HepG2 (cell line): ENCODE measurements around the gene PFN1. TPM values are rescaled to one million over a fixed set of nuclear protein-coding genes. Genes with fewer than 3 reads are reported as not detected.

Source experiments
- AFF4 ChIP-seq: sonication (generic); formaldehyde crosslinking; IDR thresholded peaks from 2 replicates; pipeline ENCODE4 v1.4.0; 2020; ENCODE audit warnings: missing genetic modification reagents
- ATF3 ChIP-seq: sonication (generic); formaldehyde crosslinking; IDR thresholded peaks from 2 replicates; pipeline ENCODE4 v1.4.0; 2020; ENCODE audit warnings: missing genetic modification reagents
- ATF4 ChIP-seq, 2 experiments: fragments of 450-650 bp in 1 of 2; sonication (generic) in 1 of 2; formaldehyde crosslinking; IDR thresholded peaks; 2 replicates each; pipeline versions ENCODE4 v1.5.0 to v1.8.0; 2020 to 2022; ENCODE audit warnings: mild to moderate bottlenecking in 1 of 2, missing genetic modification reagents in 1 of 2
- EZH2 ChIP-seq: conservative IDR thresholded peaks from 2 replicates; pipeline ENCODE4 v1.6.1; 2012; ENCODE audit warnings: mild to moderate bottlenecking, low read depth, low read length, moderate library complexity
- GFI1 ChIP-seq: sonication (generic); formaldehyde crosslinking; IDR thresholded peaks from 2 replicates; pipeline ENCODE4 v1.5.0; 2020; ENCODE audit warnings: missing genetic modification reagents, mild to moderate bottlenecking, borderline replicate concordance
- HBP1 ChIP-seq: IDR thresholded peaks from 2 replicates; pipeline ENCODE4 v1.6.1; 2016; ENCODE audit warnings: low read depth, control low read depth
- KAT7 ChIP-seq: IDR thresholded peaks from 2 replicates; pipeline ENCODE4 v1.6.1; 2018; ENCODE audit warnings: borderline replicate concordance, missing compliant biosample characterization
- MTERF4 ChIP-seq: sonication (generic); formaldehyde crosslinking; IDR thresholded peaks from 2 replicates; pipeline ENCODE4 v1.8.0; 2023; ENCODE audit warnings: mild to moderate bottlenecking, missing genetic modification reagents
- PLRG1 ChIP-seq: fragments of 450-650 bp; conservative IDR thresholded peaks from 2 replicates; pipeline ENCODE4 v1.6.1; 2016
- SIX1 ChIP-seq: sonication (generic); formaldehyde crosslinking; IDR thresholded peaks from 2 replicates; pipeline ENCODE4 v1.4.0; 2020; ENCODE audit warnings: missing genetic modification reagents, borderline replicate concordance
- SIX4 ChIP-seq: sonication (generic); formaldehyde crosslinking; IDR thresholded peaks from 2 replicates; pipeline ENCODE4 v1.4.0; 2020; ENCODE audit warnings: missing genetic modification reagents
- THAP8 ChIP-seq: sonication (generic); formaldehyde crosslinking; IDR thresholded peaks from 2 replicates; pipeline ENCODE4 v1.5.1; 2020; ENCODE audit warnings: missing genetic modification reagents, mild to moderate bottlenecking, borderline replicate concordance
- TRIM22 ChIP-seq: fragments of 450-650 bp; IDR thresholded peaks from 2 replicates; pipeline ENCODE4 v1.6.1; 2017
- ZBTB33 ChIP-seq: sonication (generic); formaldehyde crosslinking; IDR thresholded peaks from 2 replicates; pipeline ENCODE4 v1.4.0; 2020; ENCODE audit warnings: missing genetic modification reagents
- ZNF251 ChIP-seq: sonication (generic); formaldehyde crosslinking; IDR thresholded peaks from 2 replicates; pipeline ENCODE4 v1.9.0; 2021; ENCODE audit warnings: mild to moderate bottlenecking, missing genetic modification reagents
- ZNF546 ChIP-seq: sonication (generic); formaldehyde crosslinking; conservative IDR thresholded peaks from 2 replicates; pipeline ENCODE4 v1.8.1; 2023; ENCODE audit warnings: mild to moderate bottlenecking, missing genetic modification reagents
- polyA plus RNA-seq, 8 experiments: library from polyadenylated mRNA; depleted of rRNA in 3 of 8; stranded (reverse) in 7 of 8; unstranded in 1 of 8; fragments of >200 nt; fragmentation: Illumina TruSeq in 4 of 8; extraction: Trizol in 4 of 8; gene quantifications; 2 replicates each; pipeline versions ENCODE4 v1.2.1 to v1.2.3, GENCODE V29; 2011 to 2016; ENCODE audit warnings: low read depth in 4 of 8, missing spikeins in 1 of 8, mixed read lengths in 1 of 8; ENCODE audit not compliant: insufficient read depth in 1 of 8
- total RNA-seq, 5 experiments: library from RNA; depleted of rRNA; stranded (reverse); fragments of >200 nt; fragmentation: Illumina TruSeq; extraction: Trizol; gene quantifications; 2 replicates each; pipeline ENCODE4 v1.2.3, GENCODE V29; 2016; ENCODE audit warnings: low read depth in 1 of 5

The PFN1 gene
- total and polyA plus RNA-seq, 2 of the 13 experiments (the other 11 are each of a cell fraction or from before 2014, with no cell fraction given), result 494 to 613 TPM

GRCh38 chr17:4948166-4948930 lies at the start of gene PFN1 (continued):
- TF ChIP-seq SIX4 (CRISPR knock-in tag), result no peak
- no peak for TF ChIP-seq ZNF546 (CRISPR knock-in tag)
- TF ChIP-seq PLRG1, result no peak
- no peak for TF ChIP-seq SIX1
- TF ChIP-seq ZNF251 (CRISPR knock-in tag), result no peak
- TF ChIP-seq TRIM22, result no peak
- TF ChIP-seq ZBTB33, result 0 out of 2 replicates have a peak, but pooled peaks have one; percentile 5
- TF ChIP-seq HBP1 (CRISPR knock-in tag), result no peak
- peak; percentile 88 for TF ChIP-seq AFF4 (CRISPR knock-in tag)
- TF ChIP-seq ATF4 (CRISPR knock-in tag; IDR thresholded peaks at IDR 0.05), result peak in 1 of 2 experiments; percentile 7; a peak in 1 of 4 replicates
- TF ChIP-seq ATF3 (CRISPR knock-in tag), result peak; percentile 17; the same call in 1 of the 2 replicates
- TF ChIP-seq THAP8, result 0 out of 2 replicates have a peak, but pooled peaks have one; percentile 44
- no peak for TF ChIP-seq EZH2
- TF ChIP-seq MTERF4 (CRISPR knock-in tag), result peak; percentile 75; the same call in 1 of the 2 replicates
- 0 out of 2 replicates have a peak, but pooled peaks have one; percentile 17 for TF ChIP-seq GFI1 (CRISPR knock-in tag)
- TF ChIP-seq KAT7 (CRISPR knock-in tag), result peak; percentile 80; the same call in 1 of the 2 replicates
